HFFc6 (cell line): ENCODE results near the gene FMN1. TPM values are rescaled to one million over a fixed set of nuclear protein-coding genes. Genes with fewer than 3 reads are reported as not detected.
A peak's percentile ranks its signal among the peaks of the same experiment; 100 is the strongest.

Experiments
- DNase-seq: peaks from one replicate; pipeline ENCODE4 v3.0.0-alpha.2; 2018
- H3K27ac Mint-ChIP-seq: 2 replicates; pipeline ENCODE4 v1.8.0; 2020; ENCODE audit warnings: mild to moderate bottlenecking, mixed read lengths
- H3K27me3 Mint-ChIP-seq: 2 replicates; pipeline ENCODE4 v1.8.0; 2021; ENCODE audit warnings: mild to moderate bottlenecking, moderate library complexity, mixed read lengths; ENCODE audit not compliant: insufficient read depth
- H3K36me3 Mint-ChIP-seq: 2 replicates; pipeline ENCODE4 v1.8.0; 2021; ENCODE audit warnings: low read depth, mixed read lengths
- H3K4me1 Mint-ChIP-seq: 2 replicates; pipeline ENCODE4 v1.8.0; 2020; ENCODE audit warnings: low read depth, mixed read lengths
- H3K4me3 Mint-ChIP-seq: 2 replicates; pipeline ENCODE4 v1.8.0; 2020; ENCODE audit warnings: mild to moderate bottlenecking, moderate library complexity, mixed read lengths
- H3K9me3 Mint-ChIP-seq: 2 replicates; pipeline ENCODE4 v1.8.0; 2020; ENCODE audit warnings: mild to moderate bottlenecking, mixed read lengths
- CTCF ChIP-seq: fragments of 200-600 bp; sonication (generic); IDR thresholded peaks from 2 replicates; pipeline ENCODE4 v1.5.0; 2021; ENCODE audit warnings: antibody characterized with exemption, mild to moderate bottlenecking
- total RNA-seq, 6 experiments: library from RNA; stranded (reverse); fragmentation: NEBNext Ultra II Directional; extraction: Animal tissue kit (Norgen Biotek cat#: 25700); gene quantifications; 2 replicates in 1 of 6; 3 replicates in 5 of 6; pipeline ENCODE4 v1.2.3, GENCODE V29; 2021

FMN1 gene
- total RNA-seq, 6 experiments from 2014 or later: 8.3 to 14.0 (median 12.6) TPM

DNA sequence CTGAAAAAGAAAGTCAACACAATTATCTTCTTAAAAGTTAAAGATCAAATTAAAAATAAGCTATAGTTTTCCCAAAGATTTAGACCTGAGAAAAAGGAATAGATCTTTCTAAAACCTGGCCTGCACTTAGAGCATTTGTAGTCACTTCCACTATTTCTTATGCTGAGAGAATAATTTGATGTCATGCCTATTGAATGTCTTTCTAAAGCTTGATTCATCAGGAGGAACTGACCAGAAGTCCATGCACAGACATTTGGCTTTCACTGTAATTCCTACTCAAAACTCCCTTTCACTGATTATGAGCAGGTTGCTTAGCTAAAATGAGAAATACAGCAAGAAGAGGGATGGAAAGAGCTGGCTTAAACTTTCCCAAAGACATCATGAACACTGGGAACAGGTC lies 472.4 kb downstream of the FMN1 start:
- Mint-ChIP-seq H3K9me3 (peaks cover 36% of the 10 kb centered on the region), H3K36me3 (peaks cover 91% of the 10 kb centered on the region), H3K27ac (peak overlapping the region; percentile 96), H3K4me1 (peaks cover 80% of the 10 kb centered on the region), H3K27me3 (peaks cover 55% of the 10 kb centered on the region), H3K4me3 (peak overlapping the region; percentile 97)
- no peak for TF ChIP-seq CTCF
- no peak for DNase-seq

DNA sequence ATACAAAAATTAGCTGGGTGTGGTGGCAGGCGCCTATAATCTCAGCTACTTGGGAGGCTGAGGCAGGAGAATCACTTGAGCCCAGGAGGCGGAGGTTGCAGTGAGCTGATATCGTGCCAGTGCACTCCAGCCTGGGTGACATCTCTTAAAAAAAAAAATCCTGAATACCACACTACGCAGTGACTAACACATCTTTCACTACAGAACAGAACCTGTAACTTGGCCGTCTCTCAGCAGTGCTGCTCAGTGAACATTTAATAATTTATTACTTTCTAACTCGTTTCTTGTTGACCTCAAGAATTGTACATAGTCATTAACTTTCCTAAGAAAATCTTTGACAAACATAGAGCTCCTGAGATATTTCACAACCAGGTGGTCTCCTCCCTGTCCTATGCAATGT lies 472.9 kb downstream of the FMN1 start:
- no peak for DNase-seq
- H3K27me3 Mint-ChIP-seq: peaks cover 49% of the 10 kb centered on the region
- TF ChIP-seq CTCF: no peak
- H3K4me1 Mint-ChIP-seq: peaks cover 80% of the 10 kb centered on the region
- H3K9me3 Mint-ChIP-seq: peaks cover 31% of the 10 kb centered on the region
- H3K4me3 Mint-ChIP-seq: peak overlapping the region; percentile 97
- peaks cover 86% of the 10 kb centered on the region for H3K36me3 Mint-ChIP-seq
- peak overlapping the region; percentile 96 for H3K27ac Mint-ChIP-seq

DNA sequence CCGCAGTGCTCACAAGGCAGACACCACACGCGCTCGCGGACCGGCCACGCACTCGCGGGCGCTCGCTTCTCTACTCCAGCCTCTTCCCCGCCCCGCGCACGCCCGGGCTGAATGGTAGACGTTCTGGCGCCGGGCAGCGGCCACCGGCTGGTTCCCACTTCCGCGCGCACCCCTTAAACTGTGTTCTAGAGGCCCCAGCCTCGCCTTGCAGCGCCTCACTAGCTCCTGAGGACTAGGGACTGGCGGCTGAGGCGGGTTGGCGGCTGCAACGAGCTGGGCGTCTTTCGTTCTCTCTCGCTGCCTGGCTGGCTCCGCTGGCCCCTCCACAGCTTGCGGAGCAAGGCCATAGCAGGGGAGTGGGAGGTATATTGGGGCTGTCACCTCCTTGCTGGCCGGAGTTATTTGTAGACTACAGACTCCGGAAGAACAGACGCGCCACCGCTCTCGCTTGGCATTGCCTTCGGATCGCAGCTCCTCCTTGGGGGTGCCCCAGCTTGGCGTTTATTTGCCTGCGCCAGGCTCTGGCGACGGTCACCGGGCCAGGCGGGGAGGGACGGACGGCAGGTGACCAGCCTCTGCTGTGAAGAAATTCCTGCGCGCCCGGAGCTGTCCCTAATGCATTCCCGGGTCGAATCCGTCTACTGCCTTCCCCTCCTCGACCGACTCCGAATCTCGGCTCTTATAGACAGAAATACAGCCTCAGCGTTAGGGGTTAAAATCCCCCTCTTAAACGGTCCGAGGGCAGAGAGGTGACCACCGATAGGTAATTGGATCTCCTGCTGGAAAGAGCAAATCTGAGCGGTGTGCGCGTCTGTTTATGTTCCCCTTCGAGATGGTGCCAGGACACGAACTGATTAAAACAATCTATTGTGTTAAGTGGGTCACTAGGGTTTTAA lies 475.4 kb downstream of the FMN1 start:
- H3K4me3 Mint-ChIP-seq: peak overlapping the region; percentile 97
- no peak for TF ChIP-seq CTCF
- H3K27me3 Mint-ChIP-seq: peaks cover 37% of the 10 kb centered on the region
- H3K4me1 Mint-ChIP-seq: peaks cover 75% of the 10 kb centered on the region
- peaks cover 60% of the 10 kb centered on the region for H3K36me3 Mint-ChIP-seq
- H3K9me3 Mint-ChIP-seq: peaks cover 11% of the 10 kb centered on the region
- peak overlapping the region; percentile 96 for H3K27ac Mint-ChIP-seq
- DNase-seq: no peak

DNA sequence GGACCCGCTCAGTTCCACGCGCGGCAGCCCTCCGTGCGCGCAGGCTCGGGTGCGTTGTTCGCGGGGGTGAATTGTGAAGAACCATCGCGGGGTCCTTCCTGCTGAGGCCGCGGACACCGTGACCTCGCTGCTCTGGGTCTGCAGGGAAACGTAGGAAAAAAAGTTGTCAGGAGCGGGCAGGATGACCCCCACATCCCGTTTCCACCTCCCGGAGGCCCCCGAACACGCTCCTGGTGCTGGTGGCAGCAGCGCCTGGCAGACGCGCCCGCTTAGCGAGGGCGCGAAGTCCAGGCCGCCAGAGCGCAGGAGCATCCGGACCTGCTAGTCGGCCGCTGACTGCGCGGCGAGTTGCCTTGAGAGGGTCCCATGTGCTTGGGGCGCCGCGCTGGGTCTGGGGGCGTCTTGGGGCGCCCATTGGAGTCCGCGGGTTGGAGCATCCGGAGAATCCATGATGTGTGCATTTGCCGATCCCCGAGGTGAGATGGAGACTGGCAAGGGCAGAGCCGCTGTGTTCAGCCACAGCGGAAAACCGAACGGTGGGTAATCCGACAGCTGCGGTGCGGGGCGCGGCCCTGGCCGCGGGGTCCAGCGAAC lies 476.2 kb downstream of the FMN1 start:
- Mint-ChIP-seq H3K27ac (peak overlapping the region; percentile 96), H3K27me3 (peaks cover 34% of the 10 kb centered on the region), H3K9me3 (peaks cover 11% of the 10 kb centered on the region), H3K4me3 (peak overlapping the region; percentile 97), H3K4me1 (peaks cover 75% of the 10 kb centered on the region), H3K36me3 (peaks cover 54% of the 10 kb centered on the region)
- DNase-seq: no peak
- no peak for TF ChIP-seq CTCF

GRCh38 chr15:32717426-32718226 lies 476.9 kb downstream of the FMN1 start, which contains the start of gene GREM1:
Gene GREM1, plus strand, starts transcription at chr15:32718004. Its CDS starts 12,687 bp downstream, at chr15:32730691.
- Mint-ChIP-seq H3K27me3 (peaks cover 27% of the 10 kb centered on the region), H3K27ac (peak within 1 kb of the TSS; percentile 96)
- DNase-seq: peak; percentile 71

More at GRCh38 chr15:32717426-32718226, 476.9 kb downstream of the FMN1 start, which contains the start of gene GREM1:
- Mint-ChIP-seq H3K9me3 (peaks cover 11% of the 10 kb centered on the region), H3K4me3 (peak within 1 kb of the TSS; percentile 97), H3K4me1 (peaks cover 72% of the 10 kb centered on the region), H3K36me3 (peaks cover 47% of the 10 kb centered on the region)
- no peak for TF ChIP-seq CTCF
